PC-3 (cell line): ENCODE measurements around the gene PRMT3. TPM values are rescaled to one million over a fixed set of nuclear protein-coding genes. Genes with fewer than 3 reads are reported as not detected.
"Not testable (repeated sequence)": the region's sequence is repeated elsewhere in the genome, so short reads cannot be mapped to it uniquely, and the experiment has no call there.

Experiments
- ATAC-seq: fragments of 200-7000 bp; cut with Tn5 transposase; 2 replicates; pipeline ENCODE4 v1.9.1; 2020; ENCODE audit warnings: mild to moderate bottlenecking, moderate library complexity
- BruUV-seq: library from RNA; stranded (reverse); fragments of 400-500 nt; replicated peaks from 2 replicates; lab custom pipeline; 2021; lab: Mats Ljungman, UMichigan
- CTCF ChIA-PET: fragments of 300-600 bp; sonication (Branson Sonifier 250); formaldehyde crosslinking; loops from one replicate; lab custom pipeline; 2022; ENCODE audit warnings: antibody characterized with exemption; lab: Charles Lee
- POLR2A ChIA-PET: fragments of 300-600 bp; sonication (Branson Sonifier 250); formaldehyde crosslinking; loops from one replicate; lab custom pipeline; 2022; ENCODE audit warnings: antibody characterized with exemption; ENCODE audit not compliant: unreplicated experiment; lab: Charles Lee
- DNase-seq: peaks from one replicate; pipeline ENCODE4 v3.0.0-alpha.2; 2015
- H2AFZ ChIP-seq: fragments of 300-600 bp; sonication (generic); 2 replicates; pipeline ENCODE4 v1.6.0; 2016; ENCODE audit warnings: antibody characterized with exemption, low read length
- H3F3A ChIP-seq: fragments of 300-600 bp; sonication (generic); one replicate; pipeline ENCODE4 v1.6.0; 2017; ENCODE audit warnings: antibody characterized with exemption, low read length, control low read depth, mild to moderate bottlenecking; ENCODE audit not compliant: unreplicated experiment
- H3K27ac ChIP-seq: fragments of 300-600 bp; sonication (generic); 2 replicates; pipeline ENCODE4 v1.5.1; 2016; ENCODE audit warnings: mild to moderate bottlenecking, low read length
- H3K27me3 ChIP-seq: fragments of 300-600 bp; sonication (generic); 2 replicates; pipeline ENCODE4 v1.6.1; 2016; ENCODE audit warnings: low read length, mixed read lengths
- H3K36me3 ChIP-seq: fragments of 300-600 bp; sonication (generic); 2 replicates; pipeline ENCODE4 v1.6.1; 2016; ENCODE audit warnings: low read depth, mixed run types, low read length, mixed read lengths
- H3K4me1 ChIP-seq: fragments of 300-600 bp; sonication (generic); 2 replicates; pipeline ENCODE4 v1.5.1; 2016; ENCODE audit warnings: low read length; ENCODE audit not compliant: insufficient read depth
- H3K4me2 ChIP-seq: fragments of 300-600 bp; sonication (generic); 2 replicates; pipeline ENCODE4 v1.6.0; 2016; ENCODE audit warnings: low read length
- H3K4me3 ChIP-seq: fragments of 300-600 bp; sonication (generic); 2 replicates; pipeline ENCODE4 v1.5.1; 2016; ENCODE audit warnings: mild to moderate bottlenecking, low read length, mixed read lengths
- H3K79me2 ChIP-seq: fragments of 300-600 bp; sonication (generic); 2 replicates; pipeline ENCODE4 v1.6.1; 2017; ENCODE audit warnings: low read length, mixed read lengths
- H3K9ac ChIP-seq: fragments of 300-600 bp; sonication (generic); 2 replicates; pipeline ENCODE4 v1.6.0; 2016; ENCODE audit warnings: mild to moderate bottlenecking, low read length
- H3K9me2 ChIP-seq: fragments of 300-600 bp; sonication (generic); replicated peaks from 2 replicates; pipeline ENCODE4 v1.6.1; 2016; ENCODE audit warnings: mixed run types, low read length, mixed read lengths
- H3K9me3 ChIP-seq: fragments of 300-600 bp; sonication (generic); 2 replicates; pipeline ENCODE4 v1.6.1; 2016; ENCODE audit warnings: low read length, mixed read lengths
- H4K20me1 ChIP-seq: fragments of 300-600 bp; sonication (generic); 2 replicates; pipeline ENCODE4 v1.6.1; 2016; ENCODE audit warnings: low read length, mixed read lengths
- CTCF ChIP-seq: fragments of 300-600 bp; sonication (generic); conservative IDR thresholded peaks from 2 replicates; pipeline ENCODE4 v1.5.1; 2017; ENCODE audit warnings: antibody characterized with exemption, low read depth, mild to moderate bottlenecking, low read length
- EZH2 ChIP-seq: fragments of 300-600 bp; sonication (generic); IDR thresholded peaks from one replicate; pipeline ENCODE4 v1.6.1; 2017; ENCODE audit warnings: antibody characterized with exemption, mild to moderate bottlenecking, low read length; ENCODE audit not compliant: unreplicated experiment
- EZH2phosphoT487 ChIP-seq: fragments of 300-600 bp; sonication (generic); IDR thresholded peaks from 2 replicates; pipeline ENCODE4 v1.6.1; 2018; ENCODE audit warnings: mild to moderate bottlenecking, antibody characterized with exemption, low read length, borderline replicate concordance
- intact Hi-C: fragments of 100-400 bp; cut with micrococcal nuclease; formaldehyde crosslinking; loops from 2 replicates; pipeline ENCODE4 v1.9.0; 2023
- total RNA-seq: library from RNA; depleted of rRNA; stranded (reverse); fragments of >200 nt; gene quantifications from 2 replicates; pipeline ENCODE4 v1.2.3, GENCODE V29; 2014

The PRMT3 gene
- total RNA-seq, 1 experiment from 2014 or later, result 43.7 TPM

GRCh38 chr11:20464518-20464917, 77.0 kb downstream of the PRMT3 start:
- ChIA-PET CTCF (no interaction called here), POLR2A (no interaction called here)
- no peaks in the 10 kb centered on the region for H3K9me3 ChIP-seq
- H2AFZ ChIP-seq, result no peak overlapping the region
- H3K4me1 ChIP-seq, result no peaks in the 10 kb centered on the region
- no peak overlapping the region for H3K9ac ChIP-seq
- H3K27me3 ChIP-seq, result no peaks in the 10 kb centered on the region
- H3K4me3 ChIP-seq, result no peak overlapping the region
- H3K9me2 ChIP-seq, result no peaks in the 10 kb centered on the region
- H3K79me2 ChIP-seq, result no peaks in the 10 kb centered on the region
- H3K4me2 ChIP-seq, result no peak overlapping the region
- no peak overlapping the region for H3K27ac ChIP-seq
- intact Hi-C loops, result no loop called here
- ATAC-seq, result no peak
- no peaks in the 10 kb centered on the region for H4K20me1 ChIP-seq
- TF ChIP-seq CTCF (no peak), EZH2 (no peak), EZH2phosphoT487 (no peak)
- DNase-seq, result no peak
- no TSS peak for BruUV-seq
- H3F3A ChIP-seq, result no peaks in the 10 kb centered on the region
- peaks cover 3% of the 10 kb centered on the region for H3K36me3 ChIP-seq

- Histone ChIP-seq H3K4me2 (no peak overlapping the region), H4K20me1 (no peaks in the 10 kb centered on the region), H3K9me3 (no peaks in the 10 kb centered on the region), H3K36me3 (peaks cover 12% of the 10 kb centered on the region), H3K27me3 (no peaks in the 10 kb centered on the region), H2AFZ (no peak overlapping the region), H3K27ac (no peak overlapping the region), H3K4me1 (no peaks in the 10 kb centered on the region), H3F3A (no peaks in the 10 kb centered on the region), H3K9ac (no peak overlapping the region), H3K9me2 (no peaks in the 10 kb centered on the region), H3K4me3 (no peak overlapping the region), H3K79me2 (no peaks in the 10 kb centered on the region)
- ChIA-PET POLR2A (no interaction called here), CTCF (no interaction called here)
- intact Hi-C loops, result no loop called here
- no peak for TF ChIP-seq CTCF
- TF ChIP-seq EZH2, result no peak
- TF ChIP-seq EZH2phosphoT487, result no peak
- ATAC-seq (no peak), DNase-seq (no peak)
- no TSS peak for BruUV-seq
These were observed 80.1 kb downstream of the PRMT3 start for GRCh38 chr11:20467487-20468185.

GRCh38 chr11:20470348-20470747, 82.8 kb downstream of the PRMT3 start:
- Histone ChIP-seq H3K36me3 (peaks cover 9% of the 10 kb centered on the region), H3K27ac (no peak overlapping the region), H4K20me1 (no peaks in the 10 kb centered on the region), H3K79me2 (no peaks in the 10 kb centered on the region), H3K9me3 (no peaks in the 10 kb centered on the region), H3K4me1 (no peaks in the 10 kb centered on the region), H3K27me3 (no peaks in the 10 kb centered on the region), H3K4me2 (no peak overlapping the region), H3F3A (no peaks in the 10 kb centered on the region), H3K4me3 (no peak overlapping the region), H3K9me2 (no peaks in the 10 kb centered on the region), H2AFZ (no peak overlapping the region), H3K9ac (no peak overlapping the region)
- ChIA-PET POLR2A (no interaction called here), CTCF (no interaction called here)
- TF ChIP-seq CTCF (no peak), EZH2 (no peak), EZH2phosphoT487 (no peak)
- ATAC-seq, result no peak
- intact Hi-C loops, result no loop called here
- no peak for DNase-seq
- BruUV-seq, result no TSS peak

- H3K36me3 ChIP-seq, POLR2A ChIA-PET, H3K27me3 ChIP-seq, H3K9ac ChIP-seq, ATAC-seq, H3K4me1 ChIP-seq, H3F3A ChIP-seq, H3K27ac ChIP-seq, CTCF ChIA-PET, H3K9me3 ChIP-seq, intact Hi-C loops, H4K20me1 ChIP-seq, H3K79me2 ChIP-seq, DNase-seq, BruUV-seq, H3K9me2 ChIP-seq, H2AFZ ChIP-seq, H3K4me3 ChIP-seq, H3K4me2 ChIP-seq: not testable (repeated sequence)
These were observed 84.4 kb downstream of the PRMT3 start for GRCh38 chr11:20471929-20472328.
